Activated CD8-positive, alpha-beta memory T cell treated with anti-CD3 and anti-CD28 coated beads for 36 hours (primary cell): ENCODE results near the gene MXRA8. TPM values are rescaled to one million over a fixed set of nuclear protein-coding genes. Genes with fewer than 3 reads are reported as not detected.
"Not testable (repeated sequence)": the region's sequence is repeated elsewhere in the genome, so short reads cannot be mapped to it uniquely, and the experiment has no call there.

Experiments used
- CTCF ChIA-PET: fragments of 350-600 bp; sonication (Branson Sonifier 250); formaldehyde crosslinking; loops from one replicate; lab custom pipeline; 2021; ENCODE audit warnings: antibody characterized with exemption; lab: Charles Lee
- POLR2A ChIA-PET: fragments of 350-600 bp; sonication (Branson Sonifier 250); formaldehyde crosslinking; loops from one replicate; lab custom pipeline; 2021; ENCODE audit warnings: antibody characterized with exemption; lab: Charles Lee
- total RNA-seq, 2 experiments: library from RNA; stranded (reverse); gene quantifications; one replicate each; pipeline ENCODE4 v1.2.3, GENCODE V29; 2021

The MXRA8 gene
- total RNA-seq, 2 experiments from 2014 or later, result 0.29 to 0.55 TPM

- ChIA-PET POLR2A (no interaction called here), CTCF (interaction anchor here (0.6 to 1.3 kb wide), 2 partner anchors 10 to 52 kb away, joined by 3 to 4 read pairs; no protein-coding TSS in a partner anchor)
Observed at GRCh38 chr1:1321477-1321876, 36.9 kb downstream of the MXRA8 start.

DNA sequence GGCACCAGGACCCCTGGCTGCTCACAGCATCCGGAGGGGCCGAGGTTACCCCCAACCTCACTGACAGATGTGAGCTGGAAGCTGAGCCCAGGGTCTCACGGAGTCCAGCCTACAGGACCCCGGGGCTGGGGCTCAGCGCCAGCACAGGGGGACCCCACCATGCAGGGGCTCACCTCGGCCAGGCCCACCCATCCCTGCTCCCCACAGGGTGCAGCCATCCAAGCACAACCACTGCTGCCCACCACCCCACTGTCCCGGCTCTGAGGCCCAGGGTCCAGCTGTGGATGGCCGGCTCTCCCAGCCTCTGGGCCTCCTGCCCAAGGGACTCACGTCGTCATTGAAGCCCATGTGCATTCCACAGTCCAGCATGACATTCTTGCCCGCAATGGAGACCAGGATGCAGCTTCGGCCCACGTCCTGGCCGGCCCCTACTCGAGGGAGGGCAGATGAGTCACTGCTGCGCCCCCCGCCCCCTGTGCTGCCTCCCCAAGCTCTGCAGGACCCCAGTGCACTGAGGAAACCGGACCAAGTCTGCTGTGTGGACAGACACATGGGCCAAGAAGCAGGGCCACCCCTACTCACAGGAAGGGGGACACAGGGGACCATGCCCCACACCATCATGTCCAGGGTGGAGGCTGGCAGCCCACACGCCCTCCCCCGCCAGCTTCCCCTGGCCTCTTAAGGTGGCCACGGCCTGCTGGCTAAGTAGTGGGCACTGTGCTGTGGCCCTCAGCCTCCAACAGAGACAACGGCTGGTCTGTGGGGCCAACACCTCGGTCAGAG is 37.5 kb downstream of the MXRA8 start:
- ChIA-PET POLR2A (no interaction called here), CTCF (interaction anchor here (1.3 kb wide), 1 partner anchor 53 kb away, joined by 4 read pairs; no protein-coding TSS in a partner anchor)

DNA sequence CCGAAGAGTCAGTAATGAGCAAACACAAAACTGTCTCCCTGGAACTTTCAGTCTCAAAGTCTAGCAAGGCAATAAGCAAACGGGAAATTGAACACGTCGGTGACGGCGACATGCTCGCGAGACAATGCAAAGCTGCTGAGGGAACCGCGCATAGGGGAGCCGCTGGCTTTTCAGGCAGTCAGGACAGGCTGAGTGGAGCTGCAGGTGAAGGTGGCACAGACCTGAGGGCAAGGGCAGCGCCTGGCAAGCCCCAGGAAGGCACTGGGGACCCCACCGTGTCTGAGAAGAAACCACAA is 38.8 kb downstream of the MXRA8 start:
- ChIA-PET CTCF (no interaction called here), POLR2A (interaction anchor here (0.6 kb wide), 1 partner anchor 14 kb away, joined by 3 read pairs; no protein-coding TSS in a partner anchor)

DNA sequence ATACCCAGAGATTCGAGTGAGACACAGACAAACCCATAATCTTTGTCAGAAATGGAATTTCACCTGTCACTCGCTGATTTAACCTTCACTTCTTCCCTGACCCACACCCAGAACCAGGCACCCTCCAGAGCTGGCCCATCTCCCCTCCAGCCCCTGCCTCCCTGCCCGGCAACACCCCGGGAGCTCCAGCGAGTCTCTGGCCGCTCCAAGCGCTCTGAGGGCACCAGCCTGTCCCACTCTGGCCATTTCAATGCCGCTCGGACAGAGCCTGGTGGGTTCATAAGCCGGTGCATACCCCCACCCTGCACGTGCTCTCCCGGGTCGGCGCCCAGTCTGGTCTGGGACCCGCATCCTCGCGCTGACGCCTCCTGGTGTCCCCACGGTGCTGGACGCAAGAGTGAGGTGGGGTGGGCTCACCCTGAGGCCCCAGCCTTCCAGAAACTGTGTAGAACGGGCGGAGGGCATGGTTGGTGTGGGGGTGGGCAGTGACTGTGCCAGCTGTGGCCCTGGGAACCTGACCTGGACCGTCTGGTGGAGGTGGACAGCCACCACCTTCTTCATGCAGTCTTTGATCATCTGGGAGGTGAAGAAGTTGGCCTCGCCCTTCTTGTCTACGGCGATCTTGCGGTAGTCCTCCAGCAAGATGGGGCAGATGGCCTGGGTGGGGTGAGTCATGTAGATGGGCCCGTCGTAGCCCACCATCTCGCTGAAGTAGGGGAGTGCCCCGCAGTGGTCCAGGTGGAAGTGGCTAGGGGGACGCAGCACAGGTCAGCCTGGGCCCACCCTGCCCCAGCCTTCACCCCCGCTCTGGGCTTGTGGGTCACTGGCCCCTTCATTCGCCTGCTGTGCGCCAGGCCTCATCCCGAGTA is 39.3 kb downstream of the MXRA8 start:
- CTCF ChIA-PET, result no interaction called here

DNA sequence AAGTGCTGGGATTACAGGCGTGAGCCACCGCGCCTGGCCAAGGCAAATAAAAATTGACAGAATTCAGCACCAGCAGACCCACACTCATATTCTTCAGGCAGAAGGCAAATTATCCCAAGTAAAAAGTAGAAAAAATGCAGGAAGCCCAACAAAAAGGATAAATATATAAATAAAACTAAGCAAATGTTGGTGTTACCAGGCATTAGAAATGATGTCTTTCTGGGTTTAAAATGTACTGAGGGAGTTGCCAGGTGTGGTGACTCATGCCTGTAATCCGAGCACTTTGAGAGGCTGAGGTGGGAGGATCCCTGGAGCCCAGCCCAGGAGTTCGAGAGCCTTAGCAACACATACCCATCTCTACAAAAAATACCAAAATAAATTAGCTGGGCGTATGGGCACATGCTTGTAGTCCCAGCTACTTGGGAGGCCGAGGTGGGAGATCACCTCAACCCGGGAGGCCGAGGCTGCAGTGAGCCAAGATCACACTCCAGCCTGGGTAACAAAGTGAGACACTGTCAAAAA is 40.2 kb downstream of the MXRA8 start:
- ChIA-PET CTCF (no interaction called here), POLR2A (no interaction called here)

More for the DNA sequence above, 39.3 kb downstream of the MXRA8 start:
- POLR2A ChIA-PET, result interaction anchor here (0.6 kb wide), 1 partner anchor 13 kb away, joined by 3 read pairs; no protein-coding TSS in a partner anchor

- ChIA-PET CTCF (no interaction called here), POLR2A (interaction anchor here (0.6 kb wide), 1 partner anchor 182 kb away, joined by 4 read pairs; no protein-coding TSS in a partner anchor)
Observed at GRCh38 chr1:1317420-1317819, 40.9 kb downstream of the MXRA8 start.

GRCh38 chr1:1316199-1316598 is 42.2 kb downstream of the MXRA8 start:
- POLR2A ChIA-PET, CTCF ChIA-PET: not testable (repeated sequence)

GRCh38 chr1:1315435-1315954 is 42.9 kb downstream of the MXRA8 start:
- ChIA-PET POLR2A (no interaction called here), CTCF (interaction anchor here (1.0 kb wide), 1 partner anchor 193 kb away, joined by 3 read pairs; no protein-coding TSS in a partner anchor)

DNA sequence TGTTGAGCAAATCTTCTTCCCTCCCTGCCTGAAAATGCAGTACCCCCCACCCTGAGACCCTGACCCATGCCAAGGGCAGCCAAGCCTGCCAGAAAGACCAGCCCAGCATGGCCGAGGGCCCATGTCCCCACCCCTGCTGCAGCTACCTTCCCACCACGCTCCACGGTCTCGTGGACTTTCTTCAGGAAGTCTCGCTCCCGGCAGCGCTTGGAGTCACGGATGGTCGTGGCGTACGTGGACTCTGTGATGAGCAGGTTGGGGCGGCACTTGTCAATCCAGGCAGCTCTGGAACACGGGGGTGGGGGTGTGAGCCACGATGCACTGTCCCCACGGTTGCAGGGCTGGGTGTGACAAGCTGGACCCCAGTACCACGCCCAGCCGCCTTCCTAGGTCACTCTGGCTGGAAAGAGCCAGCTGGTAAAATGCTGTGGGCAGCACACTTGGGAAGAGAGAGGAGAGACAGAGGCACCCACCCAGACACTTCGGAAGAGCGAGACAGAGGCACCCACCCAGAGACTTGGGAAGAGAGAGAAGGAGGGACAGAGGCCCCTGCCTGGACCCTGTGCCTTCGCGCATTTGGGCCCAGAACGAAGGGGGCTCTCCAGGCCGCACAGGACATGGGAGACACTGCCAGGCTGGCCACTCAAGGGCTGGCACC is 43.5 kb downstream of the MXRA8 start:
- POLR2A ChIA-PET, result no interaction called here
- CTCF ChIA-PET, result interaction anchor here (1.0 kb wide), 1 partner anchor 193 kb away, joined by 3 read pairs; no protein-coding TSS in a partner anchor

DNA sequence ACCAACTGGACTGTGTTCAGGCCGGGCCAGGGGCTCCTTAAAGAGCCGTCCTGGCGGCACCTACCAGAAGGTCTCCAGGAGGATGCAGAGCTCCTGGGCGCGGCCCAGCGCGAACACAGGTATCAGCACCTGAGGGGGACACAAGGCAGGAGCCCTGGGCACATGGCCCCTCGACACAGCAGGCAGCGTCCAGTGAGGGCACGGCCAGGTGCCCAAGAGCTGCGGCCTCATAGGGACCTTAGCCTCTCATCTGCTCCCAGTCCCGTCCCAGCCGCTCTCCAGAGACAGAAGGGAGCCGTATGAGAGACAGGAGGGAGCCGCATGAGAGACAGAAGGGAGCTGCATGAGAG is 44.1 kb downstream of the MXRA8 start:
- ChIA-PET POLR2A (no interaction called here), CTCF (no interaction called here)

GRCh38 chr1:1313500-1314236 is 44.7 kb downstream of the MXRA8 start:
- ChIA-PET POLR2A (no interaction called here), CTCF (no interaction called here)

DNA sequence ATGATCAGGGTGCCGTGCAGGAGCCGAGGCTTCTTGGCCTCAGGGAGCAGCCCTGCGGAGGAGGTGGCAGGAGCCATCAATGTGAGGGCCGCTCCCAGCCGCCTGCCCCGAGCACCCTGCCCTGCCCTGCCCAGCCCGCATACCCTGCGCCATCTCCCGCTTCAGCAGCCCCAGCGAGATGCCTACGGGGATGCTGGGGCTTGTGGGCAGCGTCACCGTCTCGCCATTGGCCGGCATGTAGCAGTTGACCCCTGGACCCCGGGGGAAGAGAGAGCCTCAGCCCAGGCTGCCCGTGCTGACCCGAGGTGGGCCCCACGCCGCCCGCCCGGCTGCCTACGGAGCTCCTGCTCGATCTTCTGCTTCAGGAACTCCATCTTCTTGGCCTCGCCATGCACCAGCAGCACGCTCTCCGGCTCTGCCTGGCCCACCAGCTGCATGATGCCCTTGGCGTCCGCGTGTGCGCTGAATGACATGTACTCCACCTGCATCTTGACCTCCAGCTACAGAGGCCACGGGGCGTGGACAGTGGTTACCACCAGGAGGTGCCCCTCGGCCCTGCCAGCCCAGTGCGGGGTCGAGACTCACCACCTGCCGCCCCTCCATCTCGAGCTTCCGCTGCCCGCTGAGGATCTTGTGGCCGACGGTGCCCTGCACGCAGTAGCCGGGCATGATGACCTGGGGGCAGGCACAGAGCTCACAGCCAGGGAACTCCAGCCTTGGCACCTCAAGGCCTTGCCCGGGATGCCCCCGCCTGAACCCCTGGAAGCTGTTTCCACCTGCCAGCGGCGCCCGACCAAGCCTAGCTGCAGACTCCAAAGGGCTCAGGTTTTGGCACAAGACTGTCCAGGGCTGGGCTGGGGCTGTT is 45.7 kb downstream of the MXRA8 start:
- CTCF ChIA-PET, result interaction anchor here (0.8 kb wide), 1 partner anchor 279 kb away, joined by 3 read pairs; no protein-coding TSS in a partner anchor
- POLR2A ChIA-PET, result no interaction called here

DNA sequence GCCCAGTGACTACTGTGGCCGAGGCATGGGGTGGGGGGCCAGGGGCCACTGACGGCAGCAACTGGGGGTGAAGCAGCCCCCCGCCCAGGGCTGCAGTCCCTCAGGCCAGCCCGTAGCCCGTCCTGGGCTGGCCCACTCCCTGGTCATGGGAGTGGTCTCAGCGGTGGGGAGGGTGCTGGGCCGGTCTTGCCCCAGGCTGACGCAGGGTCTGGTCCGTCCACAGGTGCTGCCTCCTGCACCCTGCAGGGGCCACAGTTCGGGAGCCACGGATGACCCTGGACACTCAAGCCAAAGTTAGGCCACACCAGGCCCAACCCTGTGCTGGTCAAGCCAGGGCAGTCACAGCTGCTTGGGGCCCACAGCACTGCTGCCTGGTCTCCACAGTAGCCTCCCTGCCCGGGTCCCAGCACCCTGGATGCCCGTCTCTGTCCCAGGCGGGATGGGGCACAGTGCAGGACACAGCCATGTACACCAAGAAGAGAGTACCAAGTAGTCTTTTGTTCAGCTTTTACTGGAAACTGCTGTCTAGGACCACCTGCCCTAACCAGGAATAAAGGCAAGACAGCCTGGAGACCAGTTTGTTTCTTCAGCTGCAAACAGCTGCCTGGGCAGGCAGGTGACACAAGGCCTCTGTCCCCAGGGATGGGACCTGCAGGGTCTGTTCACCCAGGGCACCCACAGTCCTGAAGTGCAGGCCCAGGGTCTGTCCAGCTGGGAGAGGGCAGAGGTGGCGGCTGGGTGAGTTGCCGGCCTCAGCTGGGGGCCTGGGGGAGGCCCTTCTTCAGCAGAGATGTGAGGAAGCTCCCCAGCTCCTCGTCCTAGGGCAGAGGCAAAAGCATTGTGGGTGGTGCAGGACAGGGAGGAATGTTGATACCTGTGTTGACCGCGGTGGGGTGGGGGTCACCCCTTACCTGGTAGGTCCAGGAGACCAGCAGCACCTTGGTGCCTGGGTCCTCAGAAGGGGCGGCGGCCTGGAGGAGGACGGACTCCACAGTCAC is 46.9 kb downstream of the MXRA8 start:
- ChIA-PET POLR2A (no interaction called here), CTCF (interaction anchor here (0.6 to 2.3 kb wide), 3 partner anchors 8 to 60 kb away, joined by 3 to 6 read pairs (median 4); no protein-coding TSS in a partner anchor)

GRCh38 chr1:1310476-1311053 is 47.8 kb downstream of the MXRA8 start:
- POLR2A ChIA-PET, result interaction anchor here (1.1 kb wide), 1 partner anchor 65 kb away, joined by 3 read pairs; the partner anchor contains the start of gene AURKAIP1

GRCh38 chr1:1310109-1310385 is 48.3 kb downstream of the MXRA8 start:
- CTCF ChIA-PET, result interaction anchor here (2.3 kb wide), 1 partner anchor 62 kb away, joined by 6 read pairs; no protein-coding TSS in a partner anchor
- POLR2A ChIA-PET, result interaction anchor here (1.0 to 1.1 kb wide), 2 partner anchors 15 to 65 kb away, joined by 3 read pairs; partner anchors contain the start of gene AURKAIP1

More at GRCh38 chr1:1310476-1311053, 47.8 kb downstream of the MXRA8 start:
- CTCF ChIA-PET, result interaction anchor here (2.3 kb wide), 1 partner anchor 61 kb away, joined by 6 read pairs; no protein-coding TSS in a partner anchor
